ENCODE results near the gene ZFAND2A. TPM values are rescaled to one million over a fixed set of nuclear protein-coding genes. Genes with fewer than 3 reads are reported as not detected.

ZFAND2A gene
- total and polyA plus RNA-seq, 2 donors (not counting 3 experiments of a cell fraction or from before 2014, with no cell fraction given) = 31.8 to 40.6 TPM

DNA sequence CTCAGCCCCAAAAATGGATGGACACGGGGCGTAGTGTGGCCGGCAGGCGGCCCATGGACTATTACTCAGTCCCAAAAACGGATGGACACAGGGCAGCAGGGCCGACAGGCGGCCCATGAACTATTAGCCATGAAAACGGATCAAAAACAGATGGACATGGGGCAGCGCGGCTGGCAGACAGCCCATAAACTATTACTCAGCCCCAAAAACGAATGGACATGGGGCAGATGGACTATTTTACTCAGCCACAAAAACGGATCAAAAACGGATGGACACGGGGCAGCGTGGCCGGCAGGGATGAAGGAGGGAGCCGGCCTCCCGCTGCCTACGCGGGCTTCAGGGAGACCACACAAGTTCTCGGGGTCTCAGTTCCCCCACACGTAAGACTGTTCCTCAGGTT lies 39.2 kb downstream of the ZFAND2A start:
- H2AFZ ChIP-seq (ENCODE audit: low read depth, low read length) = no peak overlapping the region

More for the DNA sequence above, 39.2 kb downstream of the ZFAND2A start:
- FAIRE-seq = no peak
- Histone ChIP-seq H3K27me3 (ENCODE audit: control insufficient read depth in 2 of 2, insufficient read depth in 2 of 2, low read length in 2 of 2) (no peaks in the 10 kb centered on the region), H4K20me1 (replicated peaks; ENCODE audit: control insufficient read depth, extremely low read depth, insufficient read depth, low read length) (no peaks in the 10 kb centered on the region), H3K9me1 (replicated peaks; ENCODE audit: control insufficient read depth, extremely low read depth, insufficient read depth, low read length) (no peaks in the 10 kb centered on the region), H3K9ac (replicated peaks; ENCODE audit: extremely low read depth, insufficient read depth, low read length) (no peak overlapping the region), H3K4me1 (ENCODE audit: control insufficient read depth, extremely low read depth, insufficient read depth, low read length) (peaks cover 12% of the 10 kb centered on the region), H3K4me2 (ENCODE audit: insufficient read depth, low read length) (no peak overlapping the region), H3K9me3 (replicated peaks; ENCODE audit: control insufficient read depth, insufficient read depth, low read length) (no peaks in the 10 kb centered on the region), H3K27ac (ENCODE audit: insufficient read depth, low read depth, low read length) (no peak overlapping the region), H3K4me3 (replicated peaks in 1 of 3; ENCODE audit: insufficient read depth in 1 of 3, low read depth in 1 of 3, low read length in 3 of 3) (no peak overlapping the region), H3K79me2 (ENCODE audit: control insufficient read depth, insufficient read depth, low read length) (peaks cover 2% of the 10 kb centered on the region), H3K36me3 (ENCODE audit: control insufficient read depth in 2 of 2, extremely low read depth in 1 of 2, insufficient read depth in 2 of 2, low read length in 2 of 2) (peaks cover 0 to 3% of the 10 kb centered on the region in 2 experiments)
- dilution Hi-C loops (cut with MboI; ENCODE audit: extremely low pct_ligation_motif_present, low sequenced_read_pairs) = no loop called here
- ChIA-PET POLR2A (no interaction called here), CTCF (no interaction called here)
- DNase-seq (ENCODE audit: low read depth, low spot score) = no peak
- intact Hi-C loops (cut with micrococcal nuclease) = no loop called here
- TF ChIP-seq POLR2A (IDR thresholded peaks at IDR 0.05; ENCODE audit: low read depth, low read length) = no peak
- TF ChIP-seq JUN (IDR thresholded peaks at IDR 0.05; ENCODE audit: borderline replicate concordance, insufficient read depth, insufficient read length, low read depth) = no peak
- TF ChIP-seq, protein P1, sequence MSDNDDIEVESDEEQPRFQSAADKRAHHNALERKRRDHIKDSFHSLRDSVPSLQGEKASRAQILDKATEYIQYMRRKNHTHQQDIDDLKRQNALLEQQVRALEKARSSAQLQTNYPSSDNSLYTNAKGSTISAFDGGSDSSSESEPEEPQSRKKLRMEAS (IDR thresholded peaks at IDR 0.05; ENCODE audit: insufficient read depth, insufficient read length) = no peak
- no peak for TF ChIP-seq MYC (IDR thresholded peaks at IDR 0.05; ENCODE audit: low read depth, low read length)
- TF ChIP-seq EZH2 (IDR thresholded peaks at IDR 0.05; ENCODE audit: borderline replicate concordance, low read depth, low read length, severe bottlenecking) = no peak
- TF ChIP-seq GATA2 (IDR thresholded peaks at IDR 0.05; ENCODE audit: insufficient read depth, insufficient read length, low read depth, low read length) = no peak
- no peak for TF ChIP-seq FOS (IDR thresholded peaks at IDR 0.05; ENCODE audit: borderline replicate concordance, insufficient read depth, low read length)
- TF ChIP-seq CTCF (IDR thresholded peaks at IDR 0.05; ENCODE audit: extremely low read depth in 1 of 2, insufficient read depth in 1 of 2, low read depth in 1 of 2, low read length in 2 of 2) = no peak
- TF ChIP-seq POLR2AphosphoS5 (IDR thresholded peaks at IDR 0.05; ENCODE audit: insufficient read depth, low read depth, low read length) = no peak
- no TSS peak for BruUV-seq (replicated peaks)
